Right lobe of liver (tissue), 6 donors: ENCODE measurements around the gene RPGRIP1. TPM values are rescaled to one million over a fixed set of nuclear protein-coding genes. Genes with fewer than 3 reads are reported as not detected.
"Not testable (repeated sequence)": the region's sequence is repeated elsewhere in the genome, so short reads cannot be mapped to it uniquely, and the experiment has no call there.

ENCODE experiments used
- ATAC-seq, 4 donors: fragments of 200-7000 bp; cut with Tn5 transposase; one replicate each; pipeline ENCODE4 v1.9.1; 2020; ENCODE audit warnings: mild to moderate bottlenecking in 4 of 4, moderate library complexity in 4 of 4
- DNase-seq, 3 donors: peaks; one replicate each; pipeline ENCODE4 v3.0.0-alpha.2; 2020
- H3K27ac ChIP-seq, 3 donors: fragments of 200-600 bp; one replicate each; pipeline ENCODE4 v1.8.0; 2022
- H3K27me3 ChIP-seq, 2 donors: fragments of 200-600 bp; one replicate each; pipeline ENCODE4 v1.8.0; 2022
- H3K36me3 ChIP-seq, 4 donors: fragments of 200-600 bp; sonication (generic) in 1 of 4; one replicate each; pipeline versions ENCODE4 v1.5.1 to v1.8.0; 2017 to 2022; ENCODE audit warnings: control low read depth in 1 of 4
- H3K4me1 ChIP-seq, 4 donors: fragments of 200-600 bp; sonication (generic) in 1 of 4; one replicate each; pipeline versions ENCODE4 v1.5.1 to v1.8.0; 2017 to 2022; ENCODE audit warnings: control low read depth in 1 of 4
- H3K4me3 ChIP-seq, 3 donors: fragments of 200-600 bp; one replicate each; pipeline ENCODE4 v1.8.0; 2022
- H3K9me3 ChIP-seq, 4 donors: fragments of 200-600 bp; sonication (generic) in 1 of 4; one replicate each; pipeline versions ENCODE4 v1.5.1 to v1.8.0; 2017 to 2022; ENCODE audit warnings: control low read depth in 1 of 4
- POLR2A ChIP-seq: fragments of 450-650 bp; IDR thresholded peaks from one replicate; pipeline ENCODE4 v1.6.1; 2017; ENCODE audit warnings: antibody characterized with exemption, mild to moderate bottlenecking
- WGBS: methylation state at CpG from one replicate; pipeline ENCODE4 v1.1.6; 2018; ENCODE audit warnings: low coverage, low lambda C conversion rate; ENCODE audit not compliant: insufficient coverage; ENCODE audit errors: missing lambda C conversion rate; 5-methylcytosine and 5-hydroxymethylcytosine counted together
- intact Hi-C, 2 donors: fragments of 100-400 bp; cut with DNase I; formaldehyde crosslinking; loops; one replicate each; pipeline versions ENCODE4 v1.11.2 to v1.14.1; 2022
- total RNA-seq, 6 experiments: library from RNA; depleted of rRNA in 2 of 6; stranded (reverse); fragments of >200 nt in 2 of 6; fragmentation: NEBNext Ultra II Directional in 3 of 6; extraction: Animal tissue kit (Norgen Biotek cat#: 25700) in 3 of 6; gene quantifications; one replicate each; pipeline versions ENCODE4 v1.1.0 to v1.2.4, GENCODE V29; 2016 to 2023
- TF ChIP-seq, protein P1 (sequence below), 4 donors: fragments of 200-600 bp in 3 of 4; fragments of 450-650 bp in 1 of 4; IDR thresholded peaks; one replicate each; pipeline versions ENCODE4 v1.5.1 to v1.8.0; 2016 to 2022; ENCODE audit warnings: antibody characterized with exemption in 4 of 4, mild to moderate bottlenecking in 2 of 4
- donor health status: DM: no; HTN: yes; CAD: no.
- donor health status: DM: no; HTN: no; CAD: no.
- donor health status: DM: no; HTN: no; CAD: no.
- donor health status: DM: no; HTN: yes; CAD: no.
- donor health status: DM: no; HTN: yes; CAD: no.

Gene RPGRIP1
- total RNA-seq, 6 experiments from 2014 or later, result 0.22 to 1.8 (median 1.0) TPM

GRCh38 chr14:21252149-21252548 is 27.7 kb upstream of the RPGRIP1 start:
- Histone ChIP-seq H3K4me1 (peaks cover 0 to 42% (median 10%) of the 10 kb centered on the region in 4 donors), H3K27me3 (no peaks in the 10 kb centered on the region), H3K36me3 (peaks cover 0 to 69% (median 30%) of the 10 kb centered on the region in 4 donors), H3K9me3 (no peaks in the 10 kb centered on the region), H3K4me3 (no peak overlapping the region), H3K27ac (no peak overlapping the region)
- no peak for ATAC-seq
- TF ChIP-seq, protein P1, sequence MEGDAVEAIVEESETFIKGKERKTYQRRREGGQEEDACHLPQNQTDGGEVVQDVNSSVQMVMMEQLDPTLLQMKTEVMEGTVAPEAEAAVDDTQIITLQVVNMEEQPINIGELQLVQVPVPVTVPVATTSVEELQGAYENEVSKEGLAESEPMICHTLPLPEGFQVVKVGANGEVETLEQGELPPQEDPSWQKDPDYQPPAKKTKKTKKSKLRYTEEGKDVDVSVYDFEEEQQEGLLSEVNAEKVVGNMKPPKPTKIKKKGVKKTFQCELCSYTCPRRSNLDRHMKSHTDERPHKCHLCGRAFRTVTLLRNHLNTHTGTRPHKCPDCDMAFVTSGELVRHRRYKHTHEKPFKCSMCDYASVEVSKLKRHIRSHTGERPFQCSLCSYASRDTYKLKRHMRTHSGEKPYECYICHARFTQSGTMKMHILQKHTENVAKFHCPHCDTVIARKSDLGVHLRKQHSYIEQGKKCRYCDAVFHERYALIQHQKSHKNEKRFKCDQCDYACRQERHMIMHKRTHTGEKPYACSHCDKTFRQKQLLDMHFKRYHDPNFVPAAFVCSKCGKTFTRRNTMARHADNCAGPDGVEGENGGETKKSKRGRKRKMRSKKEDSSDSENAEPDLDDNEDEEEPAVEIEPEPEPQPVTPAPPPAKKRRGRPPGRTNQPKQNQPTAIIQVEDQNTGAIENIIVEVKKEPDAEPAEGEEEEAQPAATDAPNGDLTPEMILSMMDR (IDR thresholded peaks at IDR 0.05), result no peak
- no peak for TF ChIP-seq POLR2A
- DNase-seq, result no peak
- intact Hi-C loops, result loop anchor here in 1 of 2 donors (10.0 kb wide), 1 partner anchor 47 kb away; no protein-coding TSS in a partner anchor
- WGBS, result 88% methylated on average over 2 of the region's 2 CpGs

GRCh38 chr14:21255385-21256101 is 24.3 kb upstream of the RPGRIP1 start:
- no peaks in the 10 kb centered on the region for H3K9me3 ChIP-seq
- WGBS, result 45% methylated on average over 4 of the region's 4 CpGs
- H3K4me1 ChIP-seq, result peaks cover 0 to 54% (median 19%) of the 10 kb centered on the region in 4 donors
- TF ChIP-seq, protein P1 (IDR thresholded peaks at IDR 0.05), result no peak
- no peak for TF ChIP-seq POLR2A
- no peak overlapping the region for H3K4me3 ChIP-seq
- ATAC-seq (no peak), DNase-seq (no peak)
- no peaks in the 10 kb centered on the region for H3K27me3 ChIP-seq
- intact Hi-C loops, result loop anchor here in 1 of 2 donors (10.0 kb wide), 1 partner anchor 51 kb away; no protein-coding TSS in a partner anchor
- H3K27ac ChIP-seq, result no peak overlapping the region
- H3K36me3 ChIP-seq, result peaks cover 0 to 73% (median 31%) of the 10 kb centered on the region in 4 donors

DNA sequence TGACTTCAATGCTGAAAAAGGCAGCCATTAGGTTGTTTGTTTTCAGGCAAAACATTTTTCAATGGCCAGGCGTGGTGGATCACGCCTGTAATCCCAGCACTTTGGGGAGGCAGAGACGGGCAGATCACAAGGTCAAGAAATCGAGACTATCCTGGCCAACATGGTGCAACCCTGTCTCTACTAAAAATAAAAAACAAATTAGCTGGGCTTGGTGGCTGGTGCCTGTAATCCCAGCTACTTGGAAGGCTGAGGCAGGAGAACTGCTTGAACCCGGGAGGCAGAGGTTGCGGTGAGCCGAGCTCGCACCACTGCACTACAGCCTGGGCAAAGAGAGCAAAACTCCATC is 23.8 kb upstream of the RPGRIP1 start:
- not testable (repeated sequence) for H3K9me3 ChIP-seq, H3K4me3 ChIP-seq, H3K27me3 ChIP-seq, ATAC-seq, DNase-seq, H3K27ac ChIP-seq
- intact Hi-C loops, result loop anchor here in 1 of 2 donors (10.0 kb wide), 1 partner anchor 51 kb away; no protein-coding TSS in a partner anchor
- 76% methylated on average over 8 of the region's 8 CpGs for WGBS
- peaks cover 0 to 73% (median 28%) of the 10 kb centered on the region in 4 donors for H3K36me3 ChIP-seq
- H3K4me1 ChIP-seq, result peaks cover 0 to 54% (median 19%) of the 10 kb centered on the region in 4 donors

DNA sequence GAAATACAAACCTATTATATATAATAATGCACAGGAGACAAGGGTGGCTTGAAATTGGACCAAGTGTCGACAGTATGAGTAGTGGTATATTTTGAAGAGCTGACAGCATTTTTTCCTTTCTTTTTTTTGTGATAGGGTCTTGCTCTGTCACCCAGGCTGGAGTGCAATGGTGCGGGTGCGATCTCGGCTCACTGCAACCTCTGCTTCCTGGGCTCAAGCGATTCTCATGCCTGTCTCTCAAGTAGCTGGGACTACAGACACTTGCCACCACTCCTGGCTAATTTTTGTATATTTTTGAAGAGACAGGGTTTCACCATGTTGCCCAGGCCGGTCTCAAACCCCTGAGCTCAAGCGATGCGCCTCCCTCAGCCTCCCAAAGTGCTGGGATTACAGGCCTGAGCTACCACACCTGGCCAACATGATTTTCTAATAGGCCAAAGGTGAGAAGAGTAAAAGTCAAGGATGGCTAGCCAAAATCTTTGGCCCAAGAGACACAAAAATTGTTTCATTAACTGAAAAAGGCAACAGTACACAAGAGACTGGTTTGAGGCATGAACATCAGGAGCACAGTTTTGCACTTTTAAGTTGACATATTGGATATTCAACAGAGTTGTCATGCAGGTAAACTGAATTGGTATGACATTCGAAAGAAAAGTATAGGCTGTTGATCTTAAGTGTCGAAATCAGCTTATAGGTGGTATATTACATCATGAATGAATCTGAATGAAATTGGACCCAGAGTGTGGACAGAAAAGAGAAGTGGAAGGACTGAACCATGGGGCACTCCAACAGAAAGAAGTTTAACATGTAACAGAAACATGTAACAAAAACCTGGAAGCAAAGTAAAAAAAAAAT is 23.1 kb upstream of the RPGRIP1 start:
- H3K36me3 ChIP-seq, result peaks cover under 1 to 73% (median 32%) of the 10 kb centered on the region in 4 donors
- peak; percentile 9 to 41 (median 19) for ATAC-seq
- 79% methylated on average over 10 of the region's 10 CpGs for WGBS

More for the DNA sequence above, 23.1 kb upstream of the RPGRIP1 start:
- TF ChIP-seq POLR2A, result no peak
- TF ChIP-seq, protein P1 (IDR thresholded peaks at IDR 0.05), result no peak
- Histone ChIP-seq H3K9me3 (no peaks in the 10 kb centered on the region), H3K27ac (peak overlapping the region in 1 of 3 donors; percentile 10), H3K4me1 (peaks cover 0 to 60% (median 19%) of the 10 kb centered on the region in 4 donors), H3K27me3 (no peaks in the 10 kb centered on the region), H3K4me3 (no peak overlapping the region)
- intact Hi-C loops, result loop anchor here in 1 of 2 donors (10.0 kb wide), 1 partner anchor 52 kb away; no protein-coding TSS in a partner anchor
- DNase-seq, result no peak
